B cell (primary cell): ENCODE data around the gene LYPD3. TPM values are rescaled to one million over a fixed set of nuclear protein-coding genes. Genes with fewer than 3 reads are reported as not detected.

ENCODE experiments used
- ATAC-seq: fragments of 200-7000 bp; cut with Tn5 transposase; one replicate; pipeline ENCODE4 v1.10.0; 2021; ENCODE audit warnings: low read depth, mild to moderate bottlenecking, moderate number of reproducible peaks, moderate library complexity
- CTCF ChIA-PET: fragments of 350-600 bp; sonication (Branson Sonifier 250); formaldehyde crosslinking; loops from one replicate; lab custom pipeline; 2021; ENCODE audit warnings: antibody characterized with exemption, inconsistent platforms; lab: Charles Lee
- POLR2A ChIA-PET: fragments of 350-600 bp; sonication (Branson Sonifier 250); formaldehyde crosslinking; loops from one replicate; lab custom pipeline; 2021; ENCODE audit warnings: antibody characterized with exemption; lab: Charles Lee
- DNase-seq: peaks from one replicate; pipeline ENCODE4 v3.0.0; 2013
- H2AFZ ChIP-seq: 2 replicates; pipeline ENCODE4 v1.6.1; 2012; ENCODE audit warnings: mild to moderate bottlenecking, low read depth, low read length; ENCODE audit not compliant: insufficient read depth, poor library complexity, severe bottlenecking
- H3K27ac ChIP-seq, 2 donors: 1 replicate in 1 of 2; 2 replicates in 1 of 2; pipeline ENCODE4 v1.5.1; 2012 to 2013; ENCODE audit warnings: low read length in 2 of 2, mild to moderate bottlenecking in 2 of 2, moderate library complexity in 1 of 2
- H3K27me3 ChIP-seq, 4 experiments: fragments of 200-600 bp in 1 of 4; sonication (generic) in 1 of 4; replicated peaks in 1 of 4; 1 replicate in 2 of 4; 2 replicates in 2 of 4; pipeline versions ENCODE4 v1.6.1 to v1.7.0; 2013 to 2016; ENCODE audit warnings: low read length in 3 of 4, mild to moderate bottlenecking in 2 of 4, mixed read lengths in 1 of 4, moderate library complexity in 1 of 4; ENCODE audit not compliant: insufficient read depth in 4 of 4, control insufficient read depth in 3 of 4; ENCODE audit errors: control extremely low read depth in 1 of 4
- H3K36me3 ChIP-seq, 2 experiments: replicated peaks in 1 of 2; 1 replicate in 1 of 2; 2 replicates in 1 of 2; pipeline versions ENCODE4 v1.6.1 to v1.7.1; 2013; ENCODE audit warnings: low read length in 1 of 2; ENCODE audit not compliant: insufficient read depth in 2 of 2, control insufficient read depth in 1 of 2; ENCODE audit errors: control extremely low read depth in 1 of 2, extremely low read depth in 1 of 2
- H3K4me1 ChIP-seq, 2 donors: fragments of 200-600 bp in 1 of 2; sonication (generic) in 1 of 2; 1 replicate in 1 of 2; 2 replicates in 1 of 2; pipeline versions ENCODE4 v1.5.1 to v1.6.1; 2013 to 2017; ENCODE audit warnings: low read length in 2 of 2; ENCODE audit not compliant: control insufficient read depth in 2 of 2, insufficient read depth in 2 of 2
- H3K4me2 ChIP-seq: replicated peaks from 2 replicates; pipeline ENCODE3; 2012; ENCODE audit warnings: mild to moderate bottlenecking, low read depth, low read length; ENCODE audit not compliant: poor library complexity, severe bottlenecking
- H3K4me3 ChIP-seq, 5 experiments: fragments of 200-600 bp in 1 of 5; sonication (generic) in 1 of 5; 1 replicate in 3 of 5; 2 replicates in 2 of 5; pipeline versions ENCODE4 v1.5.1 to v1.7.0; 2011 to 2016; ENCODE audit warnings: low read length in 4 of 5, mild to moderate bottlenecking in 4 of 5, low read depth in 2 of 5, control low read depth in 1 of 5, moderate library complexity in 1 of 5; ENCODE audit not compliant: insufficient read depth in 1 of 5; ENCODE audit errors: control extremely low read depth in 1 of 5, extremely low read depth in 1 of 5
- H3K79me2 ChIP-seq: fragments of 200-600 bp; sonication (generic); one replicate; pipeline ENCODE4 v1.6.0; 2016; ENCODE audit warnings: low read length; ENCODE audit not compliant: control insufficient read depth, insufficient read depth
- H3K9ac ChIP-seq: fragments of 200-600 bp; sonication (generic); 2 replicates; pipeline ENCODE4 v1.6.1; 2017; ENCODE audit warnings: mild to moderate bottlenecking, low read length, moderate library complexity
- H3K9me3 ChIP-seq, 3 donors: one replicate each; pipeline versions ENCODE4 v1.6.1 to v1.7.1; 2013; ENCODE audit warnings: low read length in 2 of 3; ENCODE audit not compliant: control insufficient read depth in 2 of 3, insufficient read depth in 1 of 3; ENCODE audit errors: control extremely low read depth in 1 of 3
- H4K20me1 ChIP-seq: 2 replicates; pipeline ENCODE4 v1.6.0; 2012; ENCODE audit warnings: mild to moderate bottlenecking, low read length; ENCODE audit not compliant: insufficient read depth, control insufficient read depth, poor library complexity, severe bottlenecking
- H3K27ac Mint-ChIP-seq: one replicate; pipeline ENCODE4 v1.8.0; 2021; ENCODE audit warnings: mixed read lengths
- H3K27me3 Mint-ChIP-seq: one replicate; pipeline ENCODE4 v1.8.0; 2021; ENCODE audit warnings: mixed read lengths
- H3K4me1 Mint-ChIP-seq: one replicate; pipeline ENCODE4 v1.8.0; 2021; ENCODE audit warnings: mixed read lengths
- H3K4me3 Mint-ChIP-seq: one replicate; pipeline ENCODE4 v1.8.0; 2021; ENCODE audit warnings: mixed read lengths
- H3K9me3 Mint-ChIP-seq: one replicate; pipeline ENCODE4 v1.8.0; 2022; ENCODE audit warnings: mixed read lengths; ENCODE audit not compliant: insufficient read depth
- EZH2 ChIP-seq: IDR thresholded peaks from 2 replicates; pipeline ENCODE4 v1.6.1; 2012; ENCODE audit warnings: borderline replicate concordance, low read depth, mild to moderate bottlenecking, moderate library complexity, low read length; ENCODE audit not compliant: insufficient read depth, poor library complexity, severe bottlenecking
- WGBS: methylation state at CpG from one replicate; pipeline ENCODE4 v1.1.5; 2013; ENCODE audit warnings: missing lambda C conversion rate; ENCODE audit not compliant: insufficient coverage; 5-methylcytosine and 5-hydroxymethylcytosine counted together
- intact Hi-C: fragments of 100-400 bp; cut with micrococcal nuclease; formaldehyde crosslinking; loops from one replicate; pipeline ENCODE4 v1.10.0; 2022
- polyA plus RNA-seq: library from polyadenylated mRNA; depleted of rRNA; stranded (reverse); fragments of >200 nt; gene quantifications from 2 replicates; pipeline ENCODE4 v1.2.3, GENCODE V29; 2012
- total RNA-seq, 2 donors: library from RNA; stranded (reverse); fragments of 120-200 nt in 1 of 2; gene quantifications; 1 replicate in 1 of 2; 2 replicates in 1 of 2; pipeline versions ENCODE4 v1.2.3 to v1.2.4, GENCODE V29; 2013 to 2022
- TF ChIP-seq, protein P1 (sequence below): fragments of 200-600 bp; IDR thresholded peaks from one replicate; pipeline ENCODE4 v1.8.0; 2022; ENCODE audit warnings: antibody characterized with exemption, mild to moderate bottlenecking

Gene LYPD3
- total and polyA plus RNA-seq, 2 donors (not counting 1 experiment from before 2014, with no cell fraction given): 0.27 to 2.2 TPM

DNA sequence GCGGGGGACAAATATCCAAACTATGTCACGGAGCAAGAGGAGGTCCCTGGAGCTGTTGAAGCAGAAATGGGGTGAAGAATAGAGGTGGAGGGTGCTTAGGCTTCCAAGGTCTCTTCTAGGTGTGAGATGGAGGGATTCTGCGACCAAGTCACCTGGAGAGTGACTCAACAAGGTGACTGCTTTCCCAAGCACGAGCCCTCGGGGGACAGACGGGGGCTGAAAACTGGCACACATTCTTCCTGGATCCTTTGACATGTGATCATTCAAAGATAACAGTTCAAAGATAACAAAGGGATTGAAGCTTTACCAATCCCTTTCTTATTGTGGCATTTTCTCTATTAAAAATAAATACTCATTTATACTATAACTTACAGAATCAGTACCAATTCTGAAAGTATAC, 53.0 kb downstream of the LYPD3 start:
- DNase-seq: no peak
- H3K9me3 ChIP-seq: peaks cover 0 to 36% (median 0%) of the 10 kb centered on the region in 3 donors
- no peak overlapping the region for H3K4me3 ChIP-seq
- no peak overlapping the region for H3K4me2 ChIP-seq
- H3K36me3 ChIP-seq: no peaks in the 10 kb centered on the region
- ATAC-seq: no peak
- no peaks in the 10 kb centered on the region for H4K20me1 ChIP-seq
- no peak overlapping the region for H3K4me3 Mint-ChIP-seq
- no peak overlapping the region for H3K9ac ChIP-seq
- WGBS: 89% methylated on average over 6 of the region's 6 CpGs
- H3K4me1 ChIP-seq: no peaks in the 10 kb centered on the region
- H3K4me1 Mint-ChIP-seq: peaks cover 3% of the 10 kb centered on the region
- CTCF ChIA-PET: no interaction called here
- POLR2A ChIA-PET: no interaction called here
- TF ChIP-seq, protein P1, sequence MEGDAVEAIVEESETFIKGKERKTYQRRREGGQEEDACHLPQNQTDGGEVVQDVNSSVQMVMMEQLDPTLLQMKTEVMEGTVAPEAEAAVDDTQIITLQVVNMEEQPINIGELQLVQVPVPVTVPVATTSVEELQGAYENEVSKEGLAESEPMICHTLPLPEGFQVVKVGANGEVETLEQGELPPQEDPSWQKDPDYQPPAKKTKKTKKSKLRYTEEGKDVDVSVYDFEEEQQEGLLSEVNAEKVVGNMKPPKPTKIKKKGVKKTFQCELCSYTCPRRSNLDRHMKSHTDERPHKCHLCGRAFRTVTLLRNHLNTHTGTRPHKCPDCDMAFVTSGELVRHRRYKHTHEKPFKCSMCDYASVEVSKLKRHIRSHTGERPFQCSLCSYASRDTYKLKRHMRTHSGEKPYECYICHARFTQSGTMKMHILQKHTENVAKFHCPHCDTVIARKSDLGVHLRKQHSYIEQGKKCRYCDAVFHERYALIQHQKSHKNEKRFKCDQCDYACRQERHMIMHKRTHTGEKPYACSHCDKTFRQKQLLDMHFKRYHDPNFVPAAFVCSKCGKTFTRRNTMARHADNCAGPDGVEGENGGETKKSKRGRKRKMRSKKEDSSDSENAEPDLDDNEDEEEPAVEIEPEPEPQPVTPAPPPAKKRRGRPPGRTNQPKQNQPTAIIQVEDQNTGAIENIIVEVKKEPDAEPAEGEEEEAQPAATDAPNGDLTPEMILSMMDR: no peak
- TF ChIP-seq EZH2: no peak
- intact Hi-C loops: no loop called here
- H3K27ac Mint-ChIP-seq: no peak overlapping the region
- peaks cover 5% of the 10 kb centered on the region for H3K9me3 Mint-ChIP-seq
- H3K27me3 ChIP-seq: peaks cover 0 to 3% (median 0%) of the 10 kb centered on the region in 4 experiments
- peaks cover 7% of the 10 kb centered on the region for H3K27me3 Mint-ChIP-seq
- no peak overlapping the region for H3K27ac ChIP-seq
- H2AFZ ChIP-seq: no peak overlapping the region
- no peaks in the 10 kb centered on the region for H3K79me2 ChIP-seq

Other genes starting within 250 kb of the LYPD3 start
- not detected in 2 replicates for gene PSG9, start 196.1 kb downstream of the LYPD3 start, total RNA-seq
- not detected in 2 replicates for gene PSG9, start 196.1 kb downstream of the LYPD3 start, polyA plus RNA-seq
- gene CD177, start 111.9 kb downstream of the LYPD3 start, total RNA-seq: not detected in 2 replicates
- gene CD177, start 111.9 kb downstream of the LYPD3 start, polyA plus RNA-seq: not detected in 2 replicates
- gene TEX101, start 50.7 kb downstream of the LYPD3 start, total RNA-seq: not detected in 2 replicates
- not detected in 2 replicates for gene TEX101, start 50.7 kb downstream of the LYPD3 start, polyA plus RNA-seq
- gene PHLDB3, start 39.1 kb upstream of the LYPD3 start, total RNA-seq: 30.7 and 31.1 TPM in 2 replicates
- gene PHLDB3, start 39.1 kb upstream of the LYPD3 start, polyA plus RNA-seq: 10.2 and 15.8 TPM in 2 replicates
- 16.0 and 22.3 TPM in 2 replicates for gene ETHE1, start 61.6 kb upstream of the LYPD3 start, total RNA-seq
- 22.1 and 39.4 TPM in 2 replicates for gene ETHE1, start 61.6 kb upstream of the LYPD3 start, polyA plus RNA-seq
- 4.0 and 5.2 TPM in 2 replicates for gene ZNF575, start 67.6 kb upstream of the LYPD3 start, total RNA-seq
- gene ZNF575, start 67.6 kb upstream of the LYPD3 start, polyA plus RNA-seq: 0.87 and 2.3 TPM in 2 replicates
- gene XRCC1, start 109.9 kb upstream of the LYPD3 start, total RNA-seq: 38.2 and 47.4 TPM in 2 replicates
- 24.7 and 34.6 TPM in 2 replicates for gene XRCC1, start 109.9 kb upstream of the LYPD3 start, polyA plus RNA-seq
- gene PINLYP, start 110.2 kb upstream of the LYPD3 start, total RNA-seq: 0.97 and 2.9 TPM in 2 replicates
- 1.9 and 2.0 TPM in 2 replicates for gene PINLYP, start 110.2 kb upstream of the LYPD3 start, polyA plus RNA-seq
- gene IRGQ, start 130.5 kb upstream of the LYPD3 start, total RNA-seq: 20.3 and 20.5 TPM in 2 replicates
- gene IRGQ, start 130.5 kb upstream of the LYPD3 start, polyA plus RNA-seq: 22.6 and 89.6 TPM in 2 replicates
- 17.3 and 23.2 TPM in 2 replicates for gene ZNF576, start 131.0 kb upstream of the LYPD3 start, total RNA-seq
- gene ZNF576, start 131.0 kb upstream of the LYPD3 start, polyA plus RNA-seq: 2.9 and 7.9 TPM in 2 replicates
- 0.63 and 0.64 TPM in 2 replicates for gene SRRM5, start 146.5 kb upstream of the LYPD3 start, total RNA-seq
- 1.4 and 1.9 TPM in 2 replicates for gene SRRM5, start 146.5 kb upstream of the LYPD3 start, polyA plus RNA-seq
- 19.7 and 24.6 TPM in 2 replicates for gene ZNF428, start 154.0 kb upstream of the LYPD3 start, total RNA-seq
- 16.9 and 17.3 TPM in 2 replicates for gene ZNF428, start 154.0 kb upstream of the LYPD3 start, polyA plus RNA-seq
- 0.42 and 1.1 TPM in 2 replicates for gene CADM4, start 174.2 kb upstream of the LYPD3 start, total RNA-seq
- gene CADM4, start 174.2 kb upstream of the LYPD3 start, polyA plus RNA-seq: 0.10 and 0.21 TPM in 2 replicates
- 0.99 and 1.0 TPM in 2 replicates for gene PLAUR, start 204.6 kb upstream of the LYPD3 start, total RNA-seq
- 6.9 and 8.0 TPM in 2 replicates for gene PLAUR, start 204.6 kb upstream of the LYPD3 start, polyA plus RNA-seq